Breast epithelium (tissue), 3 donors: Measurements from ENCODE around the gene TSPAN10.

Source experiments
- POLR2A ChIP-seq: fragments of 450-650 bp; IDR thresholded peaks from one replicate; pipeline ENCODE4 v1.6.1; 2016; ENCODE audit warnings: antibody characterized with exemption, mild to moderate bottlenecking, moderate library complexity
- POLR2AphosphoS5 ChIP-seq, 3 donors: sonication (generic); formaldehyde crosslinking; IDR thresholded peaks; one replicate each; pipeline ENCODE4 v1.6.1; 2017; ENCODE audit warnings: antibody characterized with exemption in 3 of 3
- TF ChIP-seq, protein P1 (sequence below), 3 donors: fragments of 450-650 bp; IDR thresholded peaks; one replicate each; pipeline ENCODE4 v1.5.1; 2016 to 2017; ENCODE audit warnings: antibody characterized with exemption in 3 of 3, mild to moderate bottlenecking in 3 of 3, moderate library complexity in 3 of 3

DNA sequence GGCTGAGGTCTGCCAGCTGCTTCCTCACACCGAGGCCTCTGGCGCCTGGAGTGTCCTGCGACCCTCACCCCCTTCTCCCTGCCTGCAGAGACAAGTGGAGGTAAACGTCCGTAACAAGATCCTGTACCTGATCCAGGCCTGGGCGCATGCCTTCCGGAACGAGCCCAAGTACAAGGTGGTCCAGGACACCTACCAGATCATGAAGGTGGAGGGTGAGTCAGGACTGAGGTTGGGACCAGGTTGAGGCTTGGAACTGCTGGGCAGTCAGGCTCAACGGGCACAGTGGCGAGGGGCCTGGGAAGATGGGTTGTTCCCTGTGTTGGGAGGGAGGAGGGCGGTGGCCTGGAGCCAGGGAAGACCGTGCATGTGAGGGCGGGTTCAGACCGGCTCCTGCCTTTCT, 51.6 kb downstream of the TSPAN10 start:
- TF ChIP-seq, protein P1, sequence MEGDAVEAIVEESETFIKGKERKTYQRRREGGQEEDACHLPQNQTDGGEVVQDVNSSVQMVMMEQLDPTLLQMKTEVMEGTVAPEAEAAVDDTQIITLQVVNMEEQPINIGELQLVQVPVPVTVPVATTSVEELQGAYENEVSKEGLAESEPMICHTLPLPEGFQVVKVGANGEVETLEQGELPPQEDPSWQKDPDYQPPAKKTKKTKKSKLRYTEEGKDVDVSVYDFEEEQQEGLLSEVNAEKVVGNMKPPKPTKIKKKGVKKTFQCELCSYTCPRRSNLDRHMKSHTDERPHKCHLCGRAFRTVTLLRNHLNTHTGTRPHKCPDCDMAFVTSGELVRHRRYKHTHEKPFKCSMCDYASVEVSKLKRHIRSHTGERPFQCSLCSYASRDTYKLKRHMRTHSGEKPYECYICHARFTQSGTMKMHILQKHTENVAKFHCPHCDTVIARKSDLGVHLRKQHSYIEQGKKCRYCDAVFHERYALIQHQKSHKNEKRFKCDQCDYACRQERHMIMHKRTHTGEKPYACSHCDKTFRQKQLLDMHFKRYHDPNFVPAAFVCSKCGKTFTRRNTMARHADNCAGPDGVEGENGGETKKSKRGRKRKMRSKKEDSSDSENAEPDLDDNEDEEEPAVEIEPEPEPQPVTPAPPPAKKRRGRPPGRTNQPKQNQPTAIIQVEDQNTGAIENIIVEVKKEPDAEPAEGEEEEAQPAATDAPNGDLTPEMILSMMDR (IDR thresholded peaks at IDR 0.05), result no peak
- TF ChIP-seq POLR2AphosphoS5 (IDR thresholded peaks at IDR 0.05) (no peak), POLR2A (no peak)
